SK-N-SH treated with all-trans-retinoic acid at 6 μM for 48 hours (cell line): ENCODE results near the gene AKAP13.
A peak's percentile ranks its signal among the peaks of the same experiment; 100 is the strongest.

Experiments
- ATAC-seq: fragments of 200-7000 bp; cut with Tn5 transposase; 3 replicates; pipeline ENCODE4 v1.9.1; 2020; ENCODE audit warnings: mild to moderate bottlenecking, moderate library complexity
- ARNTL ChIP-seq: fragments of 450-650 bp; formaldehyde crosslinking; IDR thresholded peaks from 2 replicates; pipeline ENCODE4 v1.5.0; 2020; ENCODE audit warnings: low read depth, mild to moderate bottlenecking, moderate library complexity, borderline replicate concordance
- BACH2 ChIP-seq: fragments of 250-450 bp; sonication (Bioruptor Pico); IDR thresholded peaks from 2 replicates; pipeline ENCODE4 v1.9.0; 2021; ENCODE audit warnings: mild to moderate bottlenecking, borderline replicate concordance
- CSDC2 ChIP-seq: fragments of 250-450 bp; sonication (Bioruptor Pico); IDR thresholded peaks from 2 replicates; pipeline ENCODE4 v1.5.0; 2020; ENCODE audit warnings: mild to moderate bottlenecking, moderate library complexity
- ESRRG ChIP-seq: fragments of 250-450 bp; sonication (Bioruptor Pico); IDR thresholded peaks from 2 replicates; pipeline ENCODE4 v1.6.1; 2021; ENCODE audit warnings: mild to moderate bottlenecking
- GLIS3 ChIP-seq: fragments of 250-450 bp; sonication (Bioruptor Pico); IDR thresholded peaks from 2 replicates; pipeline ENCODE4 v1.5.0; 2020; ENCODE audit warnings: mild to moderate bottlenecking, moderate library complexity
- ISL1 ChIP-seq: fragments of 250-450 bp; sonication (Bioruptor Pico); IDR thresholded peaks from 2 replicates; pipeline ENCODE4 v2.1.2; 2022; ENCODE audit warnings: mild to moderate bottlenecking, moderate library complexity
- OSR1 ChIP-seq: fragments of 250-450 bp; sonication (Bioruptor Pico); IDR thresholded peaks from 2 replicates; pipeline ENCODE4 v1.8.0; 2022; ENCODE audit warnings: moderate library complexity, mild to moderate bottlenecking, inconsistent platforms
- PPARA ChIP-seq: fragments of 250-450 bp; sonication (Bioruptor Pico); IDR thresholded peaks from 2 replicates; pipeline ENCODE4 v1.5.0; 2020; ENCODE audit warnings: mild to moderate bottlenecking, borderline replicate concordance
- RARB ChIP-seq: fragments of 250-450 bp; sonication (Bioruptor Pico); IDR thresholded peaks from 2 replicates; pipeline ENCODE4 v1.8.0; 2021; ENCODE audit warnings: mild to moderate bottlenecking, moderate library complexity
- SNAI2 ChIP-seq: fragments of 250-450 bp; sonication (Bioruptor Pico); IDR thresholded peaks from 2 replicates; pipeline ENCODE4 v1.5.0; 2020; ENCODE audit warnings: mild to moderate bottlenecking, moderate library complexity
- TCF4 ChIP-seq: fragments of 250-450 bp; sonication (Bioruptor Pico); IDR thresholded peaks from 2 replicates; pipeline ENCODE4 v1.8.0; 2021; ENCODE audit warnings: mild to moderate bottlenecking, moderate library complexity, borderline replicate concordance
- TOX ChIP-seq: fragments of 250-450 bp; sonication (Bioruptor Pico); IDR thresholded peaks from 2 replicates; pipeline ENCODE4 v1.8.0; 2021; ENCODE audit warnings: mild to moderate bottlenecking, moderate library complexity, borderline replicate concordance
- ZC3H10 ChIP-seq: fragments of 250-450 bp; sonication (Bioruptor Pico); IDR thresholded peaks from 2 replicates; pipeline ENCODE4 v1.5.1; 2021; ENCODE audit warnings: mild to moderate bottlenecking, moderate library complexity
- ZFP3 ChIP-seq: fragments of 250-450 bp; sonication (Bioruptor Pico); IDR thresholded peaks from 2 replicates; pipeline ENCODE4 v1.5.0; 2020; ENCODE audit warnings: mild to moderate bottlenecking, moderate library complexity
- ZFP30 ChIP-seq: fragments of 450-650 bp; formaldehyde crosslinking; IDR thresholded peaks from 2 replicates; pipeline ENCODE4 v1.5.0; 2022; ENCODE audit warnings: mild to moderate bottlenecking, moderate library complexity
- ZNF70 ChIP-seq: fragments of 450-650 bp; formaldehyde crosslinking; IDR thresholded peaks from 2 replicates; pipeline ENCODE4 v1.5.0; 2020; ENCODE audit warnings: mild to moderate bottlenecking, moderate library complexity
- ZNF8 ChIP-seq: fragments of 450-650 bp; formaldehyde crosslinking; IDR thresholded peaks from 2 replicates; pipeline ENCODE4 v1.5.0; 2020; ENCODE audit warnings: mild to moderate bottlenecking, moderate library complexity
- TF ChIP-seq, protein P1 (sequence below): fragments of 250-450 bp; sonication (Bioruptor Pico); IDR thresholded peaks from 2 replicates; pipeline ENCODE4 v1.5.1; 2020; ENCODE audit warnings: low read depth, mild to moderate bottlenecking, moderate library complexity
- TF ChIP-seq, protein P2 (sequence below): fragments of 250-450 bp; sonication (Bioruptor Pico); IDR thresholded peaks from 2 replicates; pipeline ENCODE4 v1.8.0; 2020; ENCODE audit warnings: mild to moderate bottlenecking, moderate library complexity, borderline replicate concordance
- TF ChIP-seq, protein P3 (sequence below): fragments of 250-450 bp; sonication (Bioruptor Pico); IDR thresholded peaks from 2 replicates; pipeline ENCODE4 v1.5.0; 2020; ENCODE audit warnings: mild to moderate bottlenecking, moderate library complexity
- TF ChIP-seq, protein P4 (sequence below): fragments of 250-450 bp; sonication (Bioruptor Pico); IDR thresholded peaks from 2 replicates; pipeline ENCODE4 v1.8.0; 2021; ENCODE audit warnings: low read depth, mild to moderate bottlenecking, moderate library complexity, borderline replicate concordance
- TF ChIP-seq, protein P5 (sequence below): fragments of 250-450 bp; sonication (Bioruptor Pico); IDR thresholded peaks from 2 replicates; pipeline ENCODE4 v1.5.1; 2021; ENCODE audit warnings: mild to moderate bottlenecking, moderate library complexity

Gene AKAP13

DNA sequence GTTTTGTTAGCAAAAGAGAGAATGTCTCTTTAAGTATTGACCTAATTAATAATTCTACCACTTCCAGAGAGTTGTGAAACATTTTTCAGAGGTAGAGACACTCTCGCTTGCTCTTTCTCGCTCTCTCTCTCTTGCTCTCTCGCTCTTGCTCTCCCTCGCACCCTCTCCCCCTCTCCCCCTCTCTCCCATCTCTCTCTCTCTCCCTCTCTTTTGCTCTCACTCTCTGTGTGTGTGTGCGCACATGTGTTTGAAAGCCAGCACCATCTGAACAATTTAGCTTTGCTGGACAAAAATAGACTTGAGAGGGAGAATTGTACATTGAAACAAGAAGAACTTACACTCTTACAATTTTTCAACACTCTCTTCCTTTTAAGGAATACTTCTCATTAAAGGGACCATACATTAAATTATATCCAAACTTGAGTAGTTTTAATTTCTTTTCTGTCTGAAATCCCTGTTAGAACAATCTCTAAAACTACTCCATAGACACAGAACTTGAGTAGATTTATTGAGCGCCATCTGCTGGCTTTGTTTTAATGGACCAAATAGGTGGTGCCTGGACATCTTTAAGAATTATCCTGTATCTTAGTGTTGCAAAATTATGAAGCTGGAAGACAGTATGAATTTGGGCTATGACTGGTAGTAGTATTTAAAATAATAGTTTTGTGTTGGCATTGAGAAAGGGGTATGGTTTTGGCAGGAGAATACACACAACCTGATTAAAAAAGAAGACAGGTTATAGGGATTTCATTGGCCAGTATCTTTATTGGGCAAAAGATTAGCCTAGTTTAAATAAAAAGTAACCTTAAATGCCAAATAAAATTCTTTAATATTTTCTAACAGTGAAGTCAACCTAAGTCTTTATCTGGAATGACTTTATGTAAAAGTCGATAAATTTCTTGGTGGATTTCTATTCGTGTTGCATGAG lies 124.6 kb downstream of the AKAP13 start:
- no peak for TF ChIP-seq ZFP3 (CRISPR knock-in tag)
- no peak for TF ChIP-seq ZNF8 (CRISPR knock-in tag)
- TF ChIP-seq ZNF70 (CRISPR knock-in tag) = no peak
- TF ChIP-seq CSDC2 (CRISPR knock-in tag) = no peak
- TF ChIP-seq ZC3H10 (CRISPR knock-in tag) = no peak
- TF ChIP-seq OSR1 (CRISPR knock-in tag) = no peak
- TF ChIP-seq, protein P1, sequence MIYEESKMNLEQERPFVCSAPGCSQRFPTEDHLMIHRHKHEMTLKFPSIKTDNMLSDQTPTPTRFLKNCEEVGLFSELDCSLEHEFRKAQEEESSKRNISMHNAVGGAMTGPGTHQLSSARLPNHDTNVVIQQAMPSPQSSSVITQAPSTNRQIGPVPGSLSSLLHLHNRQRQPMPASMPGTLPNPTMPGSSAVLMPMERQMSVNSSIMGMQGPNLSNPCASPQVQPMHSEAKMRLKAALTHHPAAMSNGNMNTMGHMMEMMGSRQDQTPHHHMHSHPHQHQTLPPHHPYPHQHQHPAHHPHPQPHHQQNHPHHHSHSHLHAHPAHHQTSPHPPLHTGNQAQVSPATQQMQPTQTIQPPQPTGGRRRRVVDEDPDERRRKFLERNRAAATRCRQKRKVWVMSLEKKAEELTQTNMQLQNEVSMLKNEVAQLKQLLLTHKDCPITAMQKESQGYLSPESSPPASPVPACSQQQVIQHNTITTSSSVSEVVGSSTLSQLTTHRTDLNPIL (CRISPR knock-in tag) = no peak
- TF ChIP-seq, protein P2, sequence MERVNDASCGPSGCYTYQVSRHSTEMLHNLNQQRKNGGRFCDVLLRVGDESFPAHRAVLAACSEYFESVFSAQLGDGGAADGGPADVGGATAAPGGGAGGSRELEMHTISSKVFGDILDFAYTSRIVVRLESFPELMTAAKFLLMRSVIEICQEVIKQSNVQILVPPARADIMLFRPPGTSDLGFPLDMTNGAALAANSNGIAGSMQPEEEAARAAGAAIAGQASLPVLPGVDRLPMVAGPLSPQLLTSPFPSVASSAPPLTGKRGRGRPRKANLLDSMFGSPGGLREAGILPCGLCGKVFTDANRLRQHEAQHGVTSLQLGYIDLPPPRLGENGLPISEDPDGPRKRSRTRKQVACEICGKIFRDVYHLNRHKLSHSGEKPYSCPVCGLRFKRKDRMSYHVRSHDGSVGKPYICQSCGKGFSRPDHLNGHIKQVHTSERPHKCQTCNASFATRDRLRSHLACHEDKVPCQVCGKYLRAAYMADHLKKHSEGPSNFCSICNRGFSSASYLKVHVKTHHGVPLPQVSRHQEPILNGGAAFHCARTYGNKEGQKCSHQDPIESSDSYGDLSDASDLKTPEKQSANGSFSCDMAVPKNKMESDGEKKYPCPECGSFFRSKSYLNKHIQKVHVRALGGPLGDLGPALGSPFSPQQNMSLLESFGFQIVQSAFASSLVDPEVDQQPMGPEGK (CRISPR knock-in tag) = no peak
- no peak for TF ChIP-seq BACH2 (CRISPR knock-in tag)
- no peak for TF ChIP-seq SNAI2
- no peak for TF ChIP-seq ISL1 (CRISPR knock-in tag)
- no peak for TF ChIP-seq PPARA (CRISPR knock-in tag)
- TF ChIP-seq, protein P3, sequence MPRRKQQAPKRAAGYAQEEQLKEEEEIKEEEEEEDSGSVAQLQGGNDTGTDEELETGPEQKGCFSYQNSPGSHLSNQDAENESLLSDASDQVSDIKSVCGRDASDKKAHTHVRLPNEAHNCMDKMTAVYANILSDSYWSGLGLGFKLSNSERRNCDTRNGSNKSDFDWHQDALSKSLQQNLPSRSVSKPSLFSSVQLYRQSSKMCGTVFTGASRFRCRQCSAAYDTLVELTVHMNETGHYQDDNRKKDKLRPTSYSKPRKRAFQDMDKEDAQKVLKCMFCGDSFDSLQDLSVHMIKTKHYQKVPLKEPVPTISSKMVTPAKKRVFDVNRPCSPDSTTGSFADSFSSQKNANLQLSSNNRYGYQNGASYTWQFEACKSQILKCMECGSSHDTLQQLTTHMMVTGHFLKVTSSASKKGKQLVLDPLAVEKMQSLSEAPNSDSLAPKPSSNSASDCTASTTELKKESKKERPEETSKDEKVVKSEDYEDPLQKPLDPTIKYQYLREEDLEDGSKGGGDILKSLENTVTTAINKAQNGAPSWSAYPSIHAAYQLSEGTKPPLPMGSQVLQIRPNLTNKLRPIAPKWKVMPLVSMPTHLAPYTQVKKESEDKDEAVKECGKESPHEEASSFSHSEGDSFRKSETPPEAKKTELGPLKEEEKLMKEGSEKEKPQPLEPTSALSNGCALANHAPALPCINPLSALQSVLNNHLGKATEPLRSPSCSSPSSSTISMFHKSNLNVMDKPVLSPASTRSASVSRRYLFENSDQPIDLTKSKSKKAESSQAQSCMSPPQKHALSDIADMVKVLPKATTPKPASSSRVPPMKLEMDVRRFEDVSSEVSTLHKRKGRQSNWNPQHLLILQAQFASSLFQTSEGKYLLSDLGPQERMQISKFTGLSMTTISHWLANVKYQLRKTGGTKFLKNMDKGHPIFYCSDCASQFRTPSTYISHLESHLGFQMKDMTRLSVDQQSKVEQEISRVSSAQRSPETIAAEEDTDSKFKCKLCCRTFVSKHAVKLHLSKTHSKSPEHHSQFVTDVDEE (CRISPR knock-in tag) = no peak
- no peak for TF ChIP-seq RARB (CRISPR knock-in tag)
- no peak for TF ChIP-seq ZFP30 (CRISPR knock-in tag)
- TF ChIP-seq TCF4 (CRISPR knock-in tag) = no peak
- TF ChIP-seq, protein P4, sequence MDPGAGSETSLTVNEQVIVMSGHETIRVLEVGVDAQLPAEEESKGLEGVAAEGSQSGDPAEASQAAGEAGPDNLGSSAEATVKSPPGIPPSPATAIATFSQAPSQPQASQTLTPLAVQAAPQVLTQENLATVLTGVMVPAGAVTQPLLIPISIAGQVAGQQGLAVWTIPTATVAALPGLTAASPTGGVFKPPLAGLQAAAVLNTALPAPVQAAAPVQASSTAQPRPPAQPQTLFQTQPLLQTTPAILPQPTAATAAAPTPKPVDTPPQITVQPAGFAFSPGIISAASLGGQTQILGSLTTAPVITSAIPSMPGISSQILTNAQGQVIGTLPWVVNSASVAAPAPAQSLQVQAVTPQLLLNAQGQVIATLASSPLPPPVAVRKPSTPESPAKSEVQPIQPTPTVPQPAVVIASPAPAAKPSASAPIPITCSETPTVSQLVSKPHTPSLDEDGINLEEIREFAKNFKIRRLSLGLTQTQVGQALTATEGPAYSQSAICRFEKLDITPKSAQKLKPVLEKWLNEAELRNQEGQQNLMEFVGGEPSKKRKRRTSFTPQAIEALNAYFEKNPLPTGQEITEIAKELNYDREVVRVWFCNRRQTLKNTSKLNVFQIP = no peak
- peak; percentile 92 for ATAC-seq

DNA sequence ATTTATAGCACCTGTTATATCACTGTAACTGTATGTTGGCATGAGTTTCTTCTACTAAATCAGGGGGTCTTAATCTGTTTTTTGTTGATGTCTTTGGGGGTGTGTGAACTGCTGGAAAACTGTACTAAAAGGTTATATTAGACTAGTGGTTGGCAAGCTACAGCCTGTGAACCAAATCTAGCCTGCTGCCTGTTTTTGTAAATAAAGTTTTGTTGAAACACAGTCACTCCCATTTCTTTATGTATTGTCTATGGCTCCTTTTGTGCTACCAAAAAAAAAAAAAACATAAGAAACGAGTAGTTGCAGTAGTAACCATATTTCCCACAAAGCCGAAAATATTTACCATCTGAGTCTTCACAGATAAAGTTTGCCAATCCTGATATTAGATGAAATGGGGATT lies 126.7 kb downstream of the AKAP13 start:
- no peak for ATAC-seq
- TF ChIP-seq CSDC2 (CRISPR knock-in tag) = no peak
- TF ChIP-seq, protein P2 (CRISPR knock-in tag) = no peak
- no peak for TF ChIP-seq ARNTL (CRISPR knock-in tag)
- TF ChIP-seq ZFP30 (CRISPR knock-in tag) = no peak
- TF ChIP-seq GLIS3 (CRISPR knock-in tag) = no peak
- no peak for TF ChIP-seq BACH2 (CRISPR knock-in tag)
- TF ChIP-seq ISL1 (CRISPR knock-in tag) = no peak
- TF ChIP-seq, protein P5, sequence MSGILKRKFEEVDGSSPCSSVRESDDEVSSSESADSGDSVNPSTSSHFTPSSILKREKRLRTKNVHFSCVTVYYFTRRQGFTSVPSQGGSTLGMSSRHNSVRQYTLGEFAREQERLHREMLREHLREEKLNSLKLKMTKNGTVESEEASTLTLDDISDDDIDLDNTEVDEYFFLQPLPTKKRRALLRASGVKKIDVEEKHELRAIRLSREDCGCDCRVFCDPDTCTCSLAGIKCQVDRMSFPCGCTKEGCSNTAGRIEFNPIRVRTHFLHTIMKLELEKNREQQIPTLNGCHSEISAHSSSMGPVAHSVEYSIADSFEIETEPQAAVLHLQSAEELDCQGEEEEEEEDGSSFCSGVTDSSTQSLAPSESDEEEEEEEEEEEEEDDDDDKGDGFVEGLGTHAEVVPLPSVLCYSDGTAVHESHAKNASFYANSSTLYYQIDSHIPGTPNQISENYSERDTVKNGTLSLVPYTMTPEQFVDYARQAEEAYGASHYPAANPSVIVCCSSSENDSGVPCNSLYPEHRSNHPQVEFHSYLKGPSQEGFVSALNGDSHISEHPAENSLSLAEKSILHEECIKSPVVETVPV (CRISPR knock-in tag) = no peak
- no peak for TF ChIP-seq ZC3H10 (CRISPR knock-in tag)
- no peak for TF ChIP-seq ESRRG (CRISPR knock-in tag)
- TF ChIP-seq, protein P1 (CRISPR knock-in tag) = no peak
- TF ChIP-seq TOX (CRISPR knock-in tag) = no peak
- TF ChIP-seq OSR1 (CRISPR knock-in tag) = no peak
- TF ChIP-seq SNAI2 = no peak
- TF ChIP-seq, protein P4 = no peak
- no peak for TF ChIP-seq ZFP3 (CRISPR knock-in tag)
